Endothelial cell of umbilical vein (primary cell): ENCODE data around the gene VPS52. TPM values are rescaled to one million over a fixed set of nuclear protein-coding genes. Genes with fewer than 3 reads are reported as not detected.

Source experiments
- BruUV-seq: library from RNA; stranded (reverse); fragments of 400-500 nt; replicated peaks from 2 replicates; lab custom pipeline; 2021; lab: Mats Ljungman, UMichigan
- CTCF ChIA-PET: fragments of 300-600, 350-600 bp; sonication (Branson Sonifier 250); formaldehyde crosslinking; loops from one replicate; lab custom pipeline; 2021; ENCODE audit warnings: antibody characterized with exemption, inconsistent platforms; lab: Charles Lee
- POLR2A ChIA-PET: fragments of 300-600, 350-600 bp; sonication (Branson Sonifier 250); formaldehyde crosslinking; loops from one replicate; lab custom pipeline; 2021; ENCODE audit warnings: antibody characterized with exemption, inconsistent platforms; lab: Charles Lee
- DNase-seq: peaks from one replicate; pipeline ENCODE4 v3.0.0-alpha.2; 2011; ENCODE audit warnings: low read depth, low spot score
- FAIRE-seq: peaks from 2 replicates; lab custom pipeline; 2011; peaks lifted over from hg19 to GRCh38; lab: Jason Lieb, UNC
- H2AFZ ChIP-seq: 2 replicates; pipeline ENCODE4 v1.6.0; 2012; ENCODE audit warnings: low read depth, low read length, control low read depth, inconsistent platforms
- H3K27ac ChIP-seq: 2 replicates; pipeline ENCODE4 v1.5.1; 2011; ENCODE audit warnings: low read depth, mild to moderate bottlenecking, control low read depth, low read length, moderate library complexity; ENCODE audit not compliant: insufficient read depth
- H3K27me3 ChIP-seq, 2 experiments: 2 replicates each; pipeline versions ENCODE4 v1.6.0 to v1.6.1; 2011; ENCODE audit warnings: low read length in 2 of 2, mixed read lengths in 1 of 2; ENCODE audit not compliant: control insufficient read depth in 2 of 2, insufficient read depth in 2 of 2
- H3K36me3 ChIP-seq, 2 experiments: 2 replicates in 1 of 2; 3 replicates in 1 of 2; pipeline ENCODE4 v1.5.1; 2011; ENCODE audit warnings: low read length in 2 of 2, mild to moderate bottlenecking in 1 of 2, moderate library complexity in 1 of 2; ENCODE audit not compliant: control insufficient read depth in 2 of 2, insufficient read depth in 2 of 2; ENCODE audit errors: extremely low read depth in 1 of 2
- H3K4me1 ChIP-seq: 3 replicates; pipeline ENCODE4 v1.5.1; 2011; ENCODE audit warnings: mild to moderate bottlenecking, low read length; ENCODE audit not compliant: control insufficient read depth, insufficient read depth; ENCODE audit errors: extremely low read depth
- H3K4me2 ChIP-seq: 2 replicates; pipeline ENCODE4 v1.6.1; 2011; ENCODE audit warnings: low read length, control low read depth, mixed read lengths; ENCODE audit not compliant: insufficient read depth
- H3K4me3 ChIP-seq, 3 experiments: fragments of 200-600 bp in 1 of 3; sonication (generic), shearing (Covaris generic) in 1 of 3; replicated peaks in 1 of 3; 2 replicates each; pipeline ENCODE4 v1.5.1; 2011 to 2016; ENCODE audit warnings: control low read depth in 3 of 3, low read length in 3 of 3, mild to moderate bottlenecking in 2 of 3, inconsistent platforms in 1 of 3, low read depth in 1 of 3, moderate library complexity in 1 of 3; ENCODE audit not compliant: insufficient read depth in 1 of 3
- H3K79me2 ChIP-seq: 2 replicates; pipeline ENCODE4 v1.6.0; 2012; ENCODE audit warnings: low read length, inconsistent platforms; ENCODE audit not compliant: control insufficient read depth, insufficient read depth
- H3K9ac ChIP-seq: replicated peaks from 2 replicates; pipeline ENCODE3; 2011; ENCODE audit warnings: low read length, control low read depth; ENCODE audit not compliant: insufficient read depth; ENCODE audit errors: extremely low read depth
- H3K9me1 ChIP-seq: replicated peaks from 3 replicates; pipeline ENCODE4 v1.6.0; 2011; ENCODE audit warnings: mild to moderate bottlenecking, low read length; ENCODE audit not compliant: control insufficient read depth, insufficient read depth; ENCODE audit errors: extremely low read depth
- H3K9me3 ChIP-seq: replicated peaks from 2 replicates; pipeline ENCODE4 v1.5.1; 2012; ENCODE audit warnings: low read length, inconsistent platforms; ENCODE audit not compliant: control insufficient read depth, insufficient read depth
- H4K20me1 ChIP-seq: replicated peaks from 2 replicates; pipeline ENCODE3; 2011; ENCODE audit warnings: mild to moderate bottlenecking, low read length; ENCODE audit not compliant: control insufficient read depth, insufficient read depth; ENCODE audit errors: extremely low read depth
- CTCF ChIP-seq, 2 donors: IDR thresholded peaks; 1 replicate in 1 of 2; 2 replicates in 1 of 2; pipeline ENCODE4 v1.5.1; 2011; ENCODE audit warnings: low read length in 2 of 2, mild to moderate bottlenecking in 2 of 2, moderate library complexity in 2 of 2, control low read depth in 1 of 2, inconsistent platforms in 1 of 2, low read depth in 1 of 2; ENCODE audit not compliant: insufficient read depth in 1 of 2; ENCODE audit errors: extremely low read depth in 1 of 2
- EZH2 ChIP-seq: IDR thresholded peaks from 2 replicates; pipeline ENCODE4 v1.6.1; 2012; ENCODE audit warnings: borderline replicate concordance, low read depth, mild to moderate bottlenecking, moderate library complexity, low read length, inconsistent platforms; ENCODE audit not compliant: severe bottlenecking
- FOS ChIP-seq: IDR thresholded peaks from 2 replicates; pipeline ENCODE4 v1.6.1; 2011; ENCODE audit warnings: mild to moderate bottlenecking, low read length, moderate library complexity, borderline replicate concordance; ENCODE audit not compliant: insufficient read depth
- GATA2 ChIP-seq: IDR thresholded peaks from 2 replicates; pipeline ENCODE4 v1.7.0; 2011; ENCODE audit warnings: low read depth, mild to moderate bottlenecking, moderate library complexity, mixed read lengths, low read length; ENCODE audit not compliant: insufficient read length, insufficient read depth
- JUN ChIP-seq: IDR thresholded peaks from 2 replicates; pipeline ENCODE4 v1.6.1; 2011; ENCODE audit warnings: borderline replicate concordance, low read depth; ENCODE audit not compliant: insufficient read length, insufficient read depth
- MYC ChIP-seq: IDR thresholded peaks from one replicate; pipeline ENCODE4 v1.6.1; 2011; ENCODE audit warnings: mild to moderate bottlenecking, low read depth, low read length
- POLR2A ChIP-seq: IDR thresholded peaks from 2 replicates; pipeline ENCODE4 v1.6.1; 2012; ENCODE audit warnings: low read depth, mild to moderate bottlenecking, control low read depth, low read length
- POLR2AphosphoS5 ChIP-seq: IDR thresholded peaks from 2 replicates; pipeline ENCODE4 v1.6.1; 2012; ENCODE audit warnings: low read depth, mild to moderate bottlenecking, control low read depth, low read length, moderate library complexity; ENCODE audit not compliant: insufficient read depth
- dilution Hi-C: fragments of 300-500 bp; cut with MboI; formaldehyde crosslinking; loops from one replicate; pipeline ENCODE4 v1.15.0; 2019; ENCODE audit warnings: low sequenced_read_pairs; ENCODE audit not compliant: extremely low pct_ligation_motif_present
- intact Hi-C: fragments of 100-400 bp; cut with micrococcal nuclease; formaldehyde crosslinking; loops from one replicate; pipeline ENCODE4 v1.10.0; 2022
- polyA plus RNA-seq, 4 experiments: library from polyadenylated mRNA; depleted of rRNA in 3 of 4; stranded (reverse) in 3 of 4; unstranded in 1 of 4; fragments of >200 nt; gene quantifications; 2 replicates each; pipeline versions ENCODE4 v1.2.1 to v1.2.3, GENCODE V29; 2011 to 2012; ENCODE audit warnings: missing spikeins in 1 of 4
- total RNA-seq: library from RNA; stranded (reverse); gene quantifications from 2 replicates; pipeline ENCODE4 v1.2.3, GENCODE V29; 2021
- TF ChIP-seq, protein P1 (sequence below): IDR thresholded peaks from 2 replicates; pipeline ENCODE4 v1.6.1; 2011; ENCODE audit not compliant: insufficient read depth, insufficient read length

The VPS52 gene
- total and polyA plus RNA-seq, 2 donors (not counting 3 experiments of a cell fraction or from before 2014, with no cell fraction given) = 49.2 to 112 TPM

GRCh38 chr6:33237741-33238140 is 33.9 kb downstream of the VPS52 start:
- no peak for FAIRE-seq
- Histone ChIP-seq H3K9me1 (no peaks in the 10 kb centered on the region), H3K27me3 (peaks cover 20 to 24% of the 10 kb centered on the region in 2 experiments), H3K4me3 (no peak overlapping the region), H2AFZ (no peak overlapping the region), H3K9me3 (no peaks in the 10 kb centered on the region), H4K20me1 (no peaks in the 10 kb centered on the region), H3K4me1 (no peaks in the 10 kb centered on the region), H3K79me2 (no peaks in the 10 kb centered on the region), H3K4me2 (no peak overlapping the region), H3K27ac (no peak overlapping the region), H3K36me3 (no peaks in the 10 kb centered on the region), H3K9ac (no peak overlapping the region)
- POLR2A ChIA-PET = interaction anchor here (0.7 kb wide), 1 partner anchor 258 kb away, joined by 3 read pairs; no protein-coding TSS in a partner anchor
- dilution Hi-C loops (no loop called here), intact Hi-C loops (no loop called here)
- no TSS peak for BruUV-seq
- no peak for DNase-seq
- CTCF ChIA-PET = interaction anchor here (0.8 to 7.7 kb wide), 2 partner anchors 11 to 17 kb away, joined by 4 to 43 read pairs; no protein-coding TSS in a partner anchor
- TF ChIP-seq POLR2A (no peak), CTCF (IDR thresholded peaks at IDR 0.05; ENCODE audit: extremely low read depth in 1 of 2, insufficient read depth in 1 of 2, low read depth in 1 of 2, low read length in 2 of 2) (no peak), MYC (no peak), GATA2 (no peak), JUN (no peak), POLR2AphosphoS5 (no peak), FOS (no peak), EZH2 (no peak)
- TF ChIP-seq, protein P1, sequence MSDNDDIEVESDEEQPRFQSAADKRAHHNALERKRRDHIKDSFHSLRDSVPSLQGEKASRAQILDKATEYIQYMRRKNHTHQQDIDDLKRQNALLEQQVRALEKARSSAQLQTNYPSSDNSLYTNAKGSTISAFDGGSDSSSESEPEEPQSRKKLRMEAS = no peak
